GM18511 (cell line): ENCODE data around the gene PKLR.
"Not testable (repeated sequence)": the region's sequence is repeated elsewhere in the genome, so short reads cannot be mapped to it uniquely, and the experiment has no call there.

Experiments used
- ATAC-seq: cut with Tn5 transposase; IDR thresholded peaks from one replicate; pipeline ENCODE4 v1.9.1; 2021; ENCODE audit warnings: mild to moderate bottlenecking, moderate library complexity; ENCODE audit not compliant: unreplicated experiment

PKLR gene

DNA sequence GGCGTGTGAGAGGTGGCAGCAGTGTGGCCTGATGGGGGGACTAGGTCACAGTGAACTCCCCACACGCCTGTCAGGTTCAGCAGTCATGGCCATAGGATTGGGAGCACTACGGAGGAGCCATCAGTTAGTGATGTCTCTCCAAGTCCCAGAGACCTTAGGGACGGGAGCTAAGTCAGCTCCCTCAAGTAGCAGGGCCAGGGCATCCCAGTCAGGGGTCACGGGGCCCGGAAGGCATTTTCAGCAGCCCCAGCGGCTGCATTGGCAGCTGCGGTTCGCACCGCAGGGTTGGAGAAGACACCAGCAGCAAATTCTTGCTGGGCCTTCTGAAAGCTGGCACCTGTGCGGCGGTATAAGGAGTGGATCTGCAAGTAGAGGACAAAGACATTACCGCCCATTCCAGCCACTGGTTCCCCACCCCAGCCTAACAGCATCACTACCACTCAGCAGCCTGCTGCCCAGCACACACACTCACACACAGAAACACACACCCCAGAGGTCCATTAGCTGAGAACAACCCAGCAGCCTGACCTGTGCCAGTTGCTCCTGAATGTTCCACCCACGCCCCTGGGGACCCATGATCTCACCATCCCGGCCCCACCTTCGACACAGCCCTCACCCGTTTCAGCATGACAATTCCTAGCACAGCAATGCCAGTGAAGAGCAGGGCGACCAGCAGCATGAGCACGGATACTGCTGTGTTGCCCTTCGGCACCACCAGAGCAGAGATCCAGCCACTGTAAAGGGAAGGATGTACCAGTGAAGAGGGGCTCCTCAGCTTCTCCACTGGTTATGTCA, 45.0 kb downstream of the PKLR start:
- ATAC-seq: no peak

DNA sequence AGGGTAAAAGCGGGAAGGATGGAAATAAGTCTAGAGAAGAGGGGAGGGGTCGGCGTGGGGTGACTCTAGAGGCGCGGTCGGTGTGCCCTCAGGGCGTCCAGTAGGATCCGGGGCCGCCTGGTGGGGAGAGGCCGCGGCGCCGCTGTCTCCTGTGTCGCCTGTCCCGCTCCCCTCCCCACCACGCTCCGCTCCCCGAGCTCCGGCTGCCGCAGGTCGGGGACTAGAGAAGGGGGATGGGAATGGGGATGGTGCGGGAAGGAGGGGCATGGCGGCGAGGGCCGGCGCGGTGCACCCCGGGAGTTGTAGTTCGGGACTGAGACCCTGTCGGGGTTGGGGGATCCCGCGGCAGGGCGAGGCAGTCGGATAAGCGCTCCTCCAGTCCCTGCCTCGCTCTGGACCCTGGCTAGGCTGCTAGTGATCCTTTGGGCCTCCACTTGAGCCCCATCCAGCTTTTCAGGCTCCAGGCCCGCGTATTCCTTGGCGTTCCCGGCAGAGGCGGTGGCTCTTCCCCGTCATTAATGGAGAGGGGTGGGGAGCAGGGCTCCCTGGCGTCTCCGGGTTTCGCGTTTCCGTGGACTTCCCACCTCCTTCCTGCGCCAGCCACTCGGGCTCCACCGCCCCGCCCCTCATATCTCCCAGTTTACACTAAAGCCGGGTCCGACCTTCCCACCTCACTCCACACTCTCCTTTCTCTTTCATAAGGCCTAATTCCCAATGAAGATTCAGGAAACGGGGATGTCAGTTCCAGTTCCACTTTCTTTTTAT, 45.8 kb downstream of the PKLR start, which contains the start of gene ENTREP3:
ENTREP3 (minus strand) TSS at position 241 of the 765 bp plus-strand sequence. CDS start 606 bp downstream, outside the sequence.
- ATAC-seq: peak; percentile 60

DNA sequence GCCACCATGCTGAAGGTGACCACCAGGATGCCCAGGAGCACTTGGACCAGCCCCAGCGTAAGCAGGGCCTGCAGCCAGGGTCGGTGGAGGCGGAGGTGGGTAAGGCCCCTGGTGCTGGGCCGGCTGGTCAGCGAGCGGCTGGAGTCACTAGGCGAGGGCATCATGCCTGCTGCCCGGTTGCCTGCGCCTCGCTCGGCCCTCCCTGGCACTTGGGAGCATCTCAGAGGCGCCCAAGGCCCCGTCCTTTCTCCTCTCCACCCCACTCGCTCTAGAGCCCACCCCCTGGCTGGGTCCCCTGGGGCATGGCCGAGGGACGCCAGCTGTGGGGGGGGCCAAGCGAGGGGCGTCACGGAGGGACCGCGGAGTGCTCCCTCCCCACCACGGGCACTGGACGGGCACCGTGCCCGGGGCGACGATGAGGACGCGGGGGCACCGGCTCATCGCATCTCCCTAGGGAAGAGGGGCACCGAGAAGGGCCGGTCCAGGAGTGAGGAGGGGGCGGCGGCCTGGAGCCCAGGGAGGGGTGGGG, 46.5 kb downstream of the PKLR start:
- no peak for ATAC-seq

DNA sequence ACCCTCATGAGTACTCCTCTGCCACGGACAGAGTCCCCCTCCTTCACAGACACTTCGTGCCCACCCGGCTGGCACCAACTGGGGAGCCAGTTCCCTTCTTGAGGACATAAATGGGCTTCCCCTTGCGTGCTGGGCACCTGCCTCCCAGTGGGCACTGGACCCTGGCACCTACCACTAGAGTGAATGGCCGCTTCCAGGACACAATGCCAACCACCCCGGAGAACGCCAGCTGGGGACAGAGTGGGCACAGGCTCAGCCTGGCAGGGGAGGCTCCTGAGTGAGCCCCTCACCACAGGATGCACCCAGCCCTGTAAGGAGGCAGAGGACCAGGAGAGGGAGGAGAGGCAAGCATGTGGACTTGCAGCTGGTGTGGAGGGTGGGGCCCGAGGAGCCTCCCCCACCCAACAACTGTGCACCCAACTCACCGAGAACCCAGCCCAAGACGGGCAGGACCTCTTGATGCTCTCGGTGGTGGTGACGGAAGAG, 47.0 kb downstream of the PKLR start:
- ATAC-seq: no peak

DNA sequence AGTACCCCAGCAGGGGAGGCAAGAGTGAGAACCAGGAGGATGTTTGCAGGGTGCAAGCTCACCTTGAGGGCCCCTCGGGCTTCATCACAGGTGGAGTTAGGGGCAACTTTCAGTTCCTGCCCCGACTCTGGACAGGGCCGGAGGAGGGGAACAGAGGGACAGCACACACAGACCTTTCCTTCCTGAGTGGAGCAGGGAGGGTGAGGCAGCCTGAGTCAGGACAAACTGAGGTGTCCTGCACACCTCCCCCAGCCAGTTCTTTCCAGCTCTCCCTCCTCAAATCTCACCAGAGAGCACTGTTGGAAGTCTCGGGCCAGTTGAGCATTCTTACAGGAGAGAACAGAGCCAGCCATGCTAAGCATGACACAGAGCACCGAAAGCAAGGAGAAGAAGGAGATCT, 47.4 kb downstream of the PKLR start:
- no peak for ATAC-seq

DNA sequence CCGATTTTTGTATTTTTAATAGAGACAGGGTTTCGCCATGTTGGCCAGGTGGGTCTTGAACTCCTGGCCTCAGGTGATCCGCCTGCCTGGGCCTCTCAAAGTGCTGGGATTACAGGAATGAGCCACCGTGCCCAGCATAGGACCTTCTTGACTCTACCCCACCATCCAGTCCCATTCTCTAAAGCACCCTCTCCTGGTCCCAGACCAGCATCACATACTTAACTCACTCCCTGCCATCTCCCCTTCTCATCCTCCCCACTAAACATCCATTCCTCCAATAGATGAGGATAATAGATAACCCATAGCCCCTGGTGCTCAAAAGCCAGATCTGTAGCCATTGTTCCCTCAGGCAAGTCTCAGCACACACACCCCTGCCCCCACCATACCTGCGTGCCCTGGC, 48.0 kb downstream of the PKLR start:
- ATAC-seq: no peak

DNA sequence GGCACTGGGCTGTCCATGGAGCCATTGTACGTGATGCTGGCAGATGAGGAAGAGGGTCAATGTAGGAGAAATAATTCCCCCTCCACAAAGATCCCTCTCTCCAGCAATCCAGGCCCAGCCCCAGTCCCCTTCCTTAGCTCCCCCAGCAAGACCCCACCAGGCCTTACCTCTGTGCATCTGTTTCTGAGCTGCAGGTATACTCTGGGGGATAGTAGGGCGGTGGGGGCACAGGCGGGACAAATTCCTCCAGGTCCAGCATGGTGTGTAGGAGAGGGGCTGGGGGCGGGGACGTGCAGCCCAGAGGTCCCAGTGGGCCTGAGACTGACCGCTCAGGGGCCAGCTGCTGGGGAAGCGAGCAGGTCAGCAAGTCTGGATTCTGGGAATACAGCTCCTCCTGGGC, 49.7 kb downstream of the PKLR start:
- no peak for ATAC-seq

DNA sequence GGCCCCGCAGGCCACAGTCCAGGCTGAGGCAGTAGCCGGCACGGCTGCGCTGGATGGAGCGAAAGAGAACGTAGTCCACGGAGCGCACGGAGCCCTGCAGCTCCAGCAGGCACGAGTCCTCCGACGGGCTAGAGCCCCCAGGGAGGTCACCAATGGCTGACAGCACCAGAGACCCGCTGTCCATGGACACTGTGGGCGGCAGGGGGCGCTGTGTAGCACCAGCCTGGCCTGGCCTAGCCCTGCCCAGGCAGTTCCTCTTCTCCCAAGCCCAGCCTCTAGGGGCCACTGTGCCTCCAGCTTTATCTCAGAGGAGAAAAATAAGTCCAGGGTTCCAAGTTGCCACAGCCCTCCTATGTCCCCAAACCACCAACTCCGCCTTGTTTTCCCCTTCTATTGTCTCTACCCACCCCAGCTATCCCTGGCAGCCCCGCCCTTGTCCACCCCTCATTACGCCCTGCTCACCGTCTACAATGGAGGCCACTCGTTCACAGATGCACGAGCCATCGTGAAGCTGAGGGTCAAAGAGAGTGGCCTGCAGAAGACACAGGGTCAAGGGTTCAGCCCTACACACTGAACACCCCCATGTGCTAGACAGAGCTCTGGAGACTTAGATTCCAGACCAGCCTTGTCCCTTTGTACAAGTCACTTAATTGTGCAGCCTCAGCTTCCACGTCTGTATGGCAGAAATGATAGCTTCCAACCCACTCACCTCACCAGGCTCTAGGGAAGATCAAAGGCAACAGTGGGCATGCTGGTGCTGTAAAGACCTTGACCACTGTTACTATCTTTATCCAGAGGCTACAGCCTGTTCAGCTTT, 50.4 kb downstream of the PKLR start:
- peak; percentile 93 for ATAC-seq

DNA sequence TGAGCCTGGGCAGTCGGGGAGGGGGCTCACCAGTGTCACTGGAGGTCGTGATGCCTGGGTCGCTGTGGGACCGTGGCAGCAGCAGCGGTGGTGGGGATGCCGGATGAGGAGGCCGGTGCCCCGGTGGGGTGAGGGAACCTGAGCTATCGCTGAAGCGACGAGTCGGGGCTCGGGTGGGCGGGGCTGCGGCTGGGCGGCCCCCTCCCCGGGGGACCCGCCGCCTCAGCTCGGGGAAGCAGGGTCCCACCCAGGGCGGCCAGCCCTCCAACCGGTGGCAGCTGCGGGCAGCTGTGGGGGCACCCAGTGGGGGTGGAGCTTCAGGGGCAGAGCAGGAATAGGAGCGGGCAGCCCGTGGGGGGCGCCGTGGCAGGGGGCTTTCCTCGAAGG, 51.0 kb downstream of the PKLR start:
- peak; percentile 29 for ATAC-seq

DNA sequence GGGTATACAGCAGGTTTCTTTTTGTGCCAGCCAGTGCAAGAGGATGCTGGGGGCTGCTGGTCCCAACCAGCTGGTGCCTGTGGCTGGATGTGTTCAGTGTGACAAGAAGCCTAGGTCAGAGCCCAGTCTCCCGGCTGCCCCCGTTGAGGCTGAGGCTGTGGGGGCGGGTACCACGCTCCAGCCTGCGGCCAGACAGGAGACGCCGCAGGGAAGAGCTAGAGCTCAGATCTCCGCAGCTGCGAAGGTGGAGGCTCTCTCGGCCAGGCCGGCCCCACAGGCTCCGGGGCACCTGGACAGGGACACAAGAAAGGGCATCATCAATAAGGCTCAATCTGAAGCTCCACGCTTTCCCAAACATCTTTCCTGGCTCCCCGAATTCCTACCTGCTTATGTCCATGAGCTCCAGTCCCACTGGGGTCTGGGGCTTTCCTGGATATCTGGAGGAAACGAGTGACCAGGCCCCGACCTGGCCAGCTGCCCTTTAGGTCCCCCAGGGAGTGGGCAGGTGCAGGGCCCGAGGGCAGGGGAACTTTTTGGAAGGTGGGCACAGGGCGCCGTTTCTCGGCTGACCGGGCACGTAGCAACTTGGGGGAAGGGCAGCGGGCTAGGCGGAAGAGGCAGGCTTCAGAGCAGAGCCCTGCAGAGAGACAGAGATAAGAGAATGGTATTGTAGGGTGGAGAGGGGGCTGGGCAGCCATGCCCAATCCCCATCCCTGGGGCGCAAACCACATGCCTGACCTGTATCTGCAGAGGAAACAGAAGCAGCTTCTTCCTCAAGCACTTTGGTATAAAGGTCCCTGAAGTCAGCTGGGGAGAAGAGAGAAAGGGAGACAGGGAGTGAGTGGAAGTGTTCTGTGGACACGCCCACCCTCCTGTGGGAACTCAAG, 53.3 kb downstream of the PKLR start:
- no peak for ATAC-seq

DNA sequence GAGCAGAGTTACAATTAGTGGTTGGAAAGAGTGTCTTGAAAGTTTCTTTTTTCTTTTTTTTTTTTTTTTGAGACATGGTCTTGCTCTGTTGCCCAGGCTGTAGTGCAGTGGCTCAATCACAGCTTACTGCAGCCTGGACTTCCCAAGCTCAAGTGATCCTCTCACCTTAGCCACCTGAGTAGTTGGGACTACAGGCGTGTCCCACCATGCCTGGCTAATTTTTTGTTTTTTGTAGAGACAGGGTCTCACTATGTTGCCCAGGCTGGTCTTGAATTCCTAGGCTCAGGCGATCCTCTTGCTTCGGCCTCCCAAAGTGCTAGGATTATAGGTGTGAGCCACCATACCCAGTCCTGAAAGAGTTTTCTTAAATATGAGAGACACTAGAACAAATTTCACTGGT, 54.4 kb downstream of the PKLR start:
- ATAC-seq: not testable (repeated sequence)

DNA sequence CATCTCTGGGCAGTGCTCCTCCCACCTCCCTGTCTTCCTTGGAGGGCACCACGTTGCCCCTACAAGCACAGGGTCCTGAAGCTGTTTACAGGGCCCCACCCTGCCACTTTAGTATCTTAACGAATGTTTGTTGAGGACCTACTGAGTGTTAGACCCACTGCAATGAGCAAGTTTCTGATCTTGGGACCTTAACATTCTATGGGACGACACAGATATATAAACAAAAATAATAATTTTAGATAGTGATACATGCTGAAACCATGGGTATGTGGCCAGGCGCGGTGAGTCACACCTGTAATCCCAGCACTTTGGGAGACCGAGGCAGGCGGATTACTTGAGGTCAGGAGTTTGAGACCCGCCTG, 56.1 kb downstream of the PKLR start:
- ATAC-seq: no peak

DNA sequence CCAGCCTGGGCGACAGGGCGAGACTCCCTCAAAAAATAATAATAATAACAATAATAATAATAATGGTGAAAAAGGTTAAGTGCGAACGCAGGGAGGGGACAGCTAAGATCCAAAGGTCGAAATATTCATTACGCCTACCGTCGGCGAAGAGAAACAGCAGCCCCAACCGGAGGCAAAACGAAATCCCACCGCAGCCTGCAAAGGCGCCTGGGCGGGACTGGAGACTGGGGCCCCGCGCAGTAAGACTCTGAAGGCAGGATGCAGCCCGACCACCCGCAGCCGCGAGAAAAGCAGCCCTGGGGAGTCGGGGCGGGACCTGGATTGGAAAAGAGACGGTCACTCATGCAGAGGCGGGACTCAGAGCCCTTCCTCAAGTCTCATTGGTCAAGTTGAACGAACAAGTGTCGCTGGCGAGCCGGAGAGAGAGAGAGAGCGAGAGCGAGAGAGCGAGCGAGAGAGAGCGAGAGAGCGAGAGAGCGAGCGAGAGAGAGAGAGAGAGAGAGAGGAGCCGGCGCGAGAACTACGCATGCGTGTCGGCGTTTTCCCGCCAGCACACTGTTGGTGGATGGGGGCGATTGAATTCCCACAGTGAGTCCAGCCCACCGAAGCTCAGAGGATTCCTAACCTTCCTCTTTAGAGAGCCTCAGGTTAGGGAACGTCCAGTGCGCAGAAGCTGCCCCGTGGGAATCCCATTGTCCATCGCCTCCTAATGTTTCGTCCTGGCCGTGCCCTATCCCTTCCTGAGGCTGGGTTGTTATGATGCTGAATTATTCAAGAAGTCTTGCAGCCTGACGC, 56.7 kb downstream of the PKLR start:
- ATAC-seq: peak; percentile 86

DNA sequence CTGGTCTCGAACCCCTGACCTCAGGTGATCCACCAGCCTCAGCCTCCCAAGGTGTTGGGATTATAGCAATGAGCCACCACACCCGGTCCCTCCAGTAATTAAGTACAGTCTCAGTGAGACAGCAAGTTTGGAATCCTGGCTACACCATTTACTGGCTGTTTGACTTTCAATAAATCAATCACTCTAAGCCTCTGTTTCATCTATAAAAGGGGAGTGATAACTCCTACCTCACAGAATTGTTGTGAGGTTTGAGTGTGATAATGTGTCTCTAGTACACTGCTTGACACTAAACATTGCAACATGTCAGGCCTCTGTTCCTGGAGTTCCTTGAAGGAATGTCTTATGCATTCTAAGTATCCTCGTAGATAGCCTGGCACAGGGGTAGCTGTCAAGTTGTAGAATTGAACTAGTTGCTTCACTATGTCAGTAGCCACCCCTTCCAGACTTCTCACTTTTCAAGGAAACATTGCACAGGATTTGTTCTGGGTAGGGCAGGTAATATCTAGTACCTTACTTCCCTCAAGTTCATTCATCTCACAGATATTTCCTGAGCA, 58.4 kb downstream of the PKLR start:
- no peak for ATAC-seq

DNA sequence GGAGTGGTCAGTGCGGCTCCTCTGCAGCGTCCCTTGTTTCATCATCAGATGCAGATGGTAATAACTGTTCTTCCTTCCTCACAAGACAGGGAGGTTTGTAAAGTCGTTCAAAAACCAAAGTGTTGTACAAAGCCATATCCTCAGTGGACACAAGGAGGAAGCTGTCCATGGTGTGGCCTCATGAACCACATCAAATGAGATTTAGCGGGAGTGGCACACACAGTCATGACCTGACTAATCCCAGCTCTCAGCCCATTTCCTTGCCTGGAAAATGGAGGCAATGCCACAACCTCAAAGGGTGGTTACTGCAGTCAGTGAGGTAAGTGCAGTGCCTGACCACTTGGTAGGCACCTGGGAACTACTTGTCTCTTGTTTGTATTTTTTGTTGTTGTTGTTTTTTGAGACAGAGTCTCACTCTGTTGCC, 59.4 kb downstream of the PKLR start:
- ATAC-seq: no peak

DNA sequence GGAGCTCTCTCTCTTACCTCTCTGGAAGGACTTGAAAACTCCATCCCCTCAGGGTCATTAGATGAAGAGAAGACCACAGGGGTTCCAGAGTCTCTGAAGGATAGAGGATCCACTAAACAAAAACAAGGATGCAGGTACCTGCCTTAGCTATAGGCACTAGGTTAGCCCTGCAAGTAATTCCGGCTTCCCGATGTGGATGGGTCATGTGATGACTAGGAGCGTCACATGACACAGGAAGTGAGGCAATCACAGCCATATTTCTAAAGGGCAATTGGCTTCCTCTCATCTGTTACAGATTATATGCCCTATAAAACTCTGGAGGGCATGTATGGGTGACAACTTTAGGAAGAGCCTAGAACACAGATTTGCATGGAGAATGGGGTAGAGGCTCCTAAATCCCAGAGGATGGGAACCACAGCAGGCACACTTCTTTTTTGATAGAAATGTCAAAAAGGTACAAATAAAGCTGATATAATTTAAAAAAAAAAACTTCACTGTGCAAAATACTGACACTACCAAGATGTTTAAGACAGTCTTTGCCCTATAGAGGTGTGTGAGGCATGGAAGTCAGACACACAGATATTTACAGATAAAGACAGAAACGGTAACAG, 60.1 kb downstream of the PKLR start:
- ATAC-seq: no peak
